Ovary (tissue), 3 donors: Measurements from ENCODE around the gene HMBS.

Experiments
- EP300 ChIP-seq: sonication (generic); formaldehyde crosslinking; IDR thresholded peaks from one replicate; pipeline ENCODE4 v1.6.1; 2017; ENCODE audit warnings: antibody characterized with exemption
- TF ChIP-seq, protein P1 (sequence below), 3 donors: fragments of 450-650 bp in 2 of 3; fragments of 200-600 bp in 1 of 3; IDR thresholded peaks; one replicate each; pipeline versions ENCODE4 v1.5.1 to v1.8.0; 2016 to 2022; ENCODE audit warnings: antibody characterized with exemption in 3 of 3, mild to moderate bottlenecking in 1 of 3
- donor health status: DM: no; HTN: no; CAD: no.

DNA sequence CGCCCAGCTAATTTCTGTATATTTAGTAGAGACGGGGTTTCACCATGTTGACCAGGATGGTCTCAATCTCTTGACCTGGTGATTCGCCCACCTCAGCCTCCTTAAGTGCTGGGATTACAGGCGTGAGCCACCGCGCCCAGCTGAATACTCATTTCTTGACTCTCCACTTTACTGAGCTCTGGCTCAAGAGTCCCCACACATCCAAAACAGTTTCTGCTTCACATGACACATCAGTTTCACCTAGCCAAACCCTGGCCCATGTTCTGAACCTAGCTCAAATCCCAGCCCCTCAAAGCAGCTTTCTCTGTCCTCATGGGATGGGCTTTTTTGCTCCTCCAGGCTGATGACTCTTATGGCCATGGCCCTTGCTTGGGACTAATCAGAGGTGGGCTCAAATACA is 37.5 kb upstream of the HMBS start:
- TF ChIP-seq, protein P1, sequence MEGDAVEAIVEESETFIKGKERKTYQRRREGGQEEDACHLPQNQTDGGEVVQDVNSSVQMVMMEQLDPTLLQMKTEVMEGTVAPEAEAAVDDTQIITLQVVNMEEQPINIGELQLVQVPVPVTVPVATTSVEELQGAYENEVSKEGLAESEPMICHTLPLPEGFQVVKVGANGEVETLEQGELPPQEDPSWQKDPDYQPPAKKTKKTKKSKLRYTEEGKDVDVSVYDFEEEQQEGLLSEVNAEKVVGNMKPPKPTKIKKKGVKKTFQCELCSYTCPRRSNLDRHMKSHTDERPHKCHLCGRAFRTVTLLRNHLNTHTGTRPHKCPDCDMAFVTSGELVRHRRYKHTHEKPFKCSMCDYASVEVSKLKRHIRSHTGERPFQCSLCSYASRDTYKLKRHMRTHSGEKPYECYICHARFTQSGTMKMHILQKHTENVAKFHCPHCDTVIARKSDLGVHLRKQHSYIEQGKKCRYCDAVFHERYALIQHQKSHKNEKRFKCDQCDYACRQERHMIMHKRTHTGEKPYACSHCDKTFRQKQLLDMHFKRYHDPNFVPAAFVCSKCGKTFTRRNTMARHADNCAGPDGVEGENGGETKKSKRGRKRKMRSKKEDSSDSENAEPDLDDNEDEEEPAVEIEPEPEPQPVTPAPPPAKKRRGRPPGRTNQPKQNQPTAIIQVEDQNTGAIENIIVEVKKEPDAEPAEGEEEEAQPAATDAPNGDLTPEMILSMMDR (IDR thresholded peaks at IDR 0.05), result no peak
- no peak for TF ChIP-seq EP300
